HUES64 (cell line): ENCODE data around the gene NPY4R2.
"Not testable (repeated sequence)": the region's sequence is repeated elsewhere in the genome, so short reads cannot be mapped to it uniquely, and the experiment has no call there.

Experiments
- H3K27ac ChIP-seq: 2 replicates; pipeline ENCODE4 v1.7.0; 2013; ENCODE audit warnings: low read depth, low read length, inconsistent platforms
- H3K27me3 ChIP-seq: 2 replicates; pipeline ENCODE4 v1.6.1; 2013; ENCODE audit warnings: mild to moderate bottlenecking, low read length; ENCODE audit not compliant: insufficient read depth
- H3K36me3 ChIP-seq: 2 replicates; pipeline ENCODE4 v1.6.1; 2013; ENCODE audit warnings: mild to moderate bottlenecking, low read length; ENCODE audit not compliant: insufficient read depth
- H3K4me1 ChIP-seq: 2 replicates; pipeline ENCODE4 v1.6.1; 2013; ENCODE audit warnings: mild to moderate bottlenecking, low read length, moderate library complexity; ENCODE audit not compliant: insufficient read depth
- H3K4me3 ChIP-seq: 2 replicates; pipeline ENCODE4 v1.5.1; 2013; ENCODE audit warnings: mild to moderate bottlenecking, low read length, moderate library complexity
- H3K9ac ChIP-seq: 2 replicates; pipeline ENCODE4 v1.6.1; 2013; ENCODE audit warnings: mild to moderate bottlenecking, low read depth, low read length
- H3K9me3 ChIP-seq: 2 replicates; pipeline ENCODE4 v1.6.1; 2013; ENCODE audit warnings: low read depth, low read length; ENCODE audit not compliant: insufficient read depth
- WGBS: fragments of 150-250, 120-280 bp; methylation state at CpG from one replicate; pipeline ENCODE4 v1.1.7; 2013; ENCODE audit warnings: missing lambda C conversion rate; 5-methylcytosine and 5-hydroxymethylcytosine counted together

Gene NPY4R2

DNA sequence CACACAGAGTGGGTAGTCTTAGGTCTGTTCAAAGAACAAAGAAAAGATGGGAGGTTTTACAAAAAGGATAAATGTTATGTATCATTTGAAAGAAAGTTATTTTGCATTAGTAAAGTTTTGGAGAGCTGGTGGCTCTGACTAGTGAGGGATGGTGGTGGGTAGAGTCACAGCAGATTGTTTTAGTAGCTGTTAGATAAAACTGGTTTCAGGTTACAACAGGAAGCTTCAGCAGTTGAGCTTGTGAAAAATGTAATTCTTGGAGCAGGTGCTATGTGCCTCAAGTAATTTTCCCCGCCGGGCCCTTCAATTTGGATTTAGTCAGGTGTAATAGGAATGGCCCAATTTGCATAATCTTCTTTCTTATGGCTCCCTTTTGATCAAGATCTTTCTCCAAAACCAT, 20.6 kb upstream of the NPY4R2 start:
- not testable (repeated sequence) for H3K4me3 ChIP-seq, H3K9ac ChIP-seq
- no CpG with 5 or more reads among the region's 2 CpGs for WGBS

DNA sequence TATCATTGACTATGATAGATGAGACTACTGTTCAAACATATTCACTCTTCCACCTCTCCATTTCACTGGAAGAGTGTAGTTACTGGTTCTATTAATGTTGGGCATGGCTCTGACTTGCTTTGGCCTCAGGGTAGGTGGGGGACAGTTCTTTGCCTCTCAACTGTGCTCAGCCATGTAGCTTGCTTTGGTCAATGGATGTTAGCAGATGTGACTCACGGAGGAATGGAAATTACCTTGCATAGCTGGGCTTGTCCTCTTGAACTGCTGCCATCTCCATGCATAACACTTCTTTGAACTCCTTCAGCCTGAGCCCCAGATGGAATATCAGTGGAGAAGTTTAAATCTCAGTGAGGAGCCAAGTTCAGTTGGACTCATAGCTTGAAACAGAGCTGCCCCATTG, 9.1 kb upstream of the NPY4R2 start:
- H3K4me1 ChIP-seq, H3K36me3 ChIP-seq, H3K9ac ChIP-seq, H3K27me3 ChIP-seq, H3K27ac ChIP-seq, H3K9me3 ChIP-seq, H3K4me3 ChIP-seq: not testable (repeated sequence)
- no CpG with 5 or more reads among the region's 1 CpG for WGBS

More for the DNA sequence above, 20.6 kb upstream of the NPY4R2 start:
- H3K36me3 ChIP-seq, H3K9me3 ChIP-seq, H3K27ac ChIP-seq, H3K4me1 ChIP-seq, H3K27me3 ChIP-seq: not testable (repeated sequence)

DNA sequence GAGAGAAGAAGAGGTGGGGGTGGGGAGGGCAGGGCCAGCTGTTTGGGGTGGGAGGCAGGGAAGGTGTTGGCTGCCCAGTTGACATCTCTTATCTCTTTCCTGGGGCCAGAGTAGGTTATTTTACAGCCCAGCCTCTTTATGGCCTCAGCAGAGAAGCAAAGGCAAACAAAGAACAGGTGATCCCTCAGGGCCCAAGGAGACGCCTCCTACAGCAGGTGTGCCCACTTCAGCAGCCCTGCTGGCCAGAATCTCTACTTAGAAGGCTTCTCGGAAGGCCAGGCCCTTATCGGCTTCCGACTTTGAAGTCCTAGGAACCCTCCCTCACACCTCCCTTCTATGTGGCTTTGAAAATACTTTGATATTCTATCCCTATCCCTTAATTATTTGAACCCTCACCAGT, 8.0 kb upstream of the NPY4R2 start:
- H3K9me3 ChIP-seq, H3K27ac ChIP-seq, H3K9ac ChIP-seq, H3K4me1 ChIP-seq, H3K4me3 ChIP-seq, H3K36me3 ChIP-seq, H3K27me3 ChIP-seq: not testable (repeated sequence)
- 84% methylated on average over 3 of the region's 4 CpGs for WGBS

DNA sequence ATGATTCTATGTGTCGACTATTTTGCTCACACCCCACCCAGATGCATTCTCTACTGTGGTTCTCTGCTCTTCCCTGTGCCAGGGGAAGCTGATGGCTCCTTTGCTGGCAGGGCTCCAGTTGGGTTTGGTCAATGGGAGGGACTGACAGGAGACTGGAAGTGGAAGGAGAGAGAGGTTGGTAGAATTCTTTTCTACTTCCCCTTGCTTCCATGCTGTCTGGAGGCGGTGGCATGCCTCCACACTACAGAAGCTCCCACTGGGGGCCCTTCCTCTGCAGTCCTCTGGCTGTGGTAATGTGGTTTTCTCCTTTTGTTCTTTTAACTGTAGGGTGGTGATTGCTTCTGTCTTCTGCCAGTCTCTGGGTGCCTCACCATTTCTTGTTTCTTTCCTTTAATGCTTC, 4.4 kb upstream of the NPY4R2 start:
- not testable (repeated sequence) for H3K9ac ChIP-seq, H3K27ac ChIP-seq, H3K9me3 ChIP-seq, H3K36me3 ChIP-seq, H3K4me1 ChIP-seq, H3K4me3 ChIP-seq, H3K27me3 ChIP-seq
- no CpG with 5 or more reads among the region's 2 CpGs for WGBS

DNA sequence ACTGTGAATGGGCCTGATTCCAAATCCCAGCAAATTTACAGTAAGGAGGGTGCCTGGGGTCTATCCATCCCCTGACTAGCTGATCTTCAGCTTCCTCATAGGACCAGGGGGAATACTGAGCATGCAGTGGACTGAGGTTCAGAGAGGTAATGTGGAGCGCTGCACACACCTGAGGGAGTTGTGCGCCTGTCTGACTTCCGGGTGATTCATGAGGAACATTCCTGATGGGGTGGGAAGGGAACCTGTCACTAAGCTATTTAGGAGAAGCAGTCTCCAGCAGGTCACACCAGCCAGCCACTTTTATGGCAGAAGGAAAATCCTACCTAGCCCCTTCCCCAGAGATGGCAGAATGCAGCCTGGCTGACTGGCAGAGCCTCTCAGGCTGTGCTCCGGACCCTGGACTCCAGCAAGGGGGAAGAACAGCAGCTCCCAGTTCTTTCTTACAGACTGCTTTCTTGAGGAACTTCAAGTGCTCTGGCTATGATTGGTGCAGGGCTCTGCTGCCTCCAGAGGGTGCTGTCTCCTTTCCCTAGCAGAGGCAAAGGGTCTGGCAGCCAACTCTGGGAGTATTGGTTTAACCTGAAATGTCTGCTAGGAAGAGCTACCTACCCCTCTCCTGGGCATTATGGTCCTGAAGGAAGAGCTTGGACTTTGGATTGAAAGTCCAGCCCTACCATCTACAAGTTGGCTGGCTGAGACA, 2.5 kb upstream of the NPY4R2 start:
- no CpG with 5 or more reads among the region's 4 CpGs for WGBS
- H3K4me3 ChIP-seq, H3K36me3 ChIP-seq, H3K27me3 ChIP-seq, H3K4me1 ChIP-seq, H3K9me3 ChIP-seq, H3K27ac ChIP-seq, H3K9ac ChIP-seq: not testable (repeated sequence)

DNA sequence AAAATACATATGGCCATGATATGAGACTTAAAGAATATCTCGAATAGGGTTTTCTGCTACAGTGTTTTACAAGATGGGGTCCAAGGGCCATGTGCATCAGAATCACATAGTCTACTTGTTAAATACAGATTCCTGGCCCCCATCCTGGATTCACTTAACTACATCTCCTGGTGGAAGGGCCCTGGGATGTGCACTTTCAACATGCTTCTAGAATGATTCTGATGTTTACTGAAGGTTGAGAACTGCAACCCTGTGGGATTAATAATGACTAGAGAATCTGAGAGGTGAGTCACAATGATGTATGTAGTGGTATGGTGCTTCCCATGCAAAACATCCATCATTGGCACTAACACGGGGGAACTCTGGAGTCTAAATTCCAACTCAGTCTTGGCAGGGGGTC, 2.1 kb downstream of the NPY4R2 start:
- not testable (repeated sequence) for H3K4me1 ChIP-seq, H3K36me3 ChIP-seq, H3K9me3 ChIP-seq, H3K27me3 ChIP-seq, H3K27ac ChIP-seq, H3K4me3 ChIP-seq, H3K9ac ChIP-seq
- WGBS: 90% methylated on average over 1 of the region's 2 CpGs

DNA sequence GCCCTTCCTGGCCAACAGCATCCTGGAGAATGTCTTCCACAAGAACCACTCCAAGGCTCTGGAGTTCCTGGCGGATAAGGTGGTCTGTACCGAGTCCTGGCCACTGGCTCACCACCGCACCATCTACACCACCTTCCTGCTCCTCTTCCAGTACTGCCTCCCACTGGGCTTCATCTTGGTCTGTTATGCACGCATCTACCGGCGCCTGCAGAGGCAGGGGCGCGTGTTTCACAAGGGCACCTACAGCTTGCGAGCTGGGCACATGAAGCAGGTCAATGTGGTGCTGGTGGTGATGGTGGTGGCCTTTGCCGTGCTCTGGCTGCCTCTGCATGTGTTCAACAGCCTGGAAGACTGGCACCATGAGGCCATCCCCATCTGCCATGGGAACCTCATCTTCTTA, 4.0 kb downstream of the NPY4R2 start:
- H3K4me1 ChIP-seq: not testable (repeated sequence)
- 100% methylated on average over 3 of the region's 10 CpGs for WGBS

DNA sequence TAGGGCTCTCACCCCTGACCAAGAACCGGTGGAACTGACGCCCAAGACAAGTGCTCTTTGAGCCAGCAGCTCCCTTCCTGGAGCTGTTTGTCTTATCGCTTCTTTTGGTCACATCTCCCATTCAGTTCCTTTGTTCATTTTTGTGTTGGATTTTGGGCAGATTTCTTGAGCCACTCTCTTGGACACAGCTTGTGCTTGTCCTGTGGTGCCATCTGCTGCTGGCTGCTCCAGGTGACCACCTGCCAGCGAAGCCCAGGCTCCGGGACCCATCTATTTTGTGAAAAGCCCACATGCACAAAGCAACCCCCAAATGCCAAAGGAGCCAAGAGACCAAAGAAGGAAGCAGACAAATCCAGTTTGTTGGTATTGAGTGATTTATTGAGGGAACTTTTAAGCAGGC, 6.2 kb downstream of the NPY4R2 start:
- H3K4me3 ChIP-seq, H3K4me1 ChIP-seq, H3K9ac ChIP-seq, H3K9me3 ChIP-seq, H3K27ac ChIP-seq, H3K27me3 ChIP-seq, H3K36me3 ChIP-seq: not testable (repeated sequence)
- WGBS: 100% methylated on average over 3 of the region's 5 CpGs

More for the DNA sequence above, 4.0 kb downstream of the NPY4R2 start:
- H3K9ac ChIP-seq, H3K4me3 ChIP-seq, H3K9me3 ChIP-seq, H3K27me3 ChIP-seq, H3K27ac ChIP-seq, H3K36me3 ChIP-seq: not testable (repeated sequence)

DNA sequence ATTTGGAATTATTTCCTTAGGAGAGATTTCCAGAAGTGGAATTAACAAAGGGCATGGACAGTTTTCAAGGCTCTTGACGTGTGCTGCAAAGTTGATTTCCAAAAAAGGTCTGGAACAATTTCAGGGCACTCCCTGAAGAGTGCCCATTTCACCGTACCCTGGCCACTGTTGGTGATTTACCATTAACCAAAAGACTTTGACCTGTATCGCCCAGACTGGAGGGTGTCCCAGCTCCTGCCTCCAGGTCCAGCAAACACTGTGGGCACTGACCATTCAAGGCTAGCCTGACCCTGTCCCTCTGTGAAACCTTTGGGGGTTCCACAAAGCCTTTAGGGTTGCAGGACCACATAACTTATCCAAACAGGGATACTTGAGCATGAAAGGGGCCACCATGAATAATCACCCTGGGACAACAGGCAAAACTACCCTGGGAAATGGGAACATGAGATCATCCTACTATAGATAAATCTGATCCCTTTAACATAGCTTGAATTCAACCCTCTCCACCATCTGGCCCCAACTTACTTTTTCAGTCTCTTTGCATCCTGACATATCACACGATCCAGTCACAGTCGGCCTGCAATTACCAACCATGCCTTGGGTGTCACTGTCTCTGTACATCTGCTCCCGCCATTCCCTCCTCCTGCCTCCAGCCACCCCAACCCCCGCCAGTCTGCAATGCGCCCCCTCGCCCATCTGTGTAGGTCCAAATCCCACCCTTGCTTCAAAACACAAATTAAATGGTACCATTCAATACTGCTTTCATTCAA, 8.9 kb downstream of the NPY4R2 start:
- not testable (repeated sequence) for H3K9me3 ChIP-seq, H3K36me3 ChIP-seq, H3K27ac ChIP-seq, H3K4me1 ChIP-seq, H3K27me3 ChIP-seq, H3K9ac ChIP-seq, H3K4me3 ChIP-seq
- no CpG with 5 or more reads among the region's 9 CpGs for WGBS

DNA sequence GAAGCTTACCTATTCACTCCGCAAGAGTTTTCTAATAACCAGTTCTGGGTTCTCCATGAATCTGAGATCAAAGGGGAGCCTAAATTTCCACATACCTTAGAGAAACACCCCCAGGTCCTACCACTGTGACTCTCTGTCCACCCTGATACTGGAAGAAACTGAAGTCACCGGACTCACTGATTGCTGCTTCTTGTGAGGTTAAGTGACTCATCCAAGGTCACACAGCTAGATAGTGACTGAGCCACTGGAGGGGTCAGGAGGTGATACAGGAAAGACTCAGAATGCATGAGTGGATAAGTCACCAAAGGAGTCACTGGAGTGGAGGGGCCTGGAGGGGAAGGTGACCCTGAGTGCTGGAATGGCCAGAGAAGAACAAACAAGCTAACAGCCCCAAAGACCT, 9.8 kb downstream of the NPY4R2 start:
- not testable (repeated sequence) for H3K4me1 ChIP-seq, H3K36me3 ChIP-seq, H3K27me3 ChIP-seq, H3K27ac ChIP-seq, H3K9me3 ChIP-seq, H3K9ac ChIP-seq, H3K4me3 ChIP-seq
- WGBS: no CpG with 5 or more reads among the region's 2 CpGs

DNA sequence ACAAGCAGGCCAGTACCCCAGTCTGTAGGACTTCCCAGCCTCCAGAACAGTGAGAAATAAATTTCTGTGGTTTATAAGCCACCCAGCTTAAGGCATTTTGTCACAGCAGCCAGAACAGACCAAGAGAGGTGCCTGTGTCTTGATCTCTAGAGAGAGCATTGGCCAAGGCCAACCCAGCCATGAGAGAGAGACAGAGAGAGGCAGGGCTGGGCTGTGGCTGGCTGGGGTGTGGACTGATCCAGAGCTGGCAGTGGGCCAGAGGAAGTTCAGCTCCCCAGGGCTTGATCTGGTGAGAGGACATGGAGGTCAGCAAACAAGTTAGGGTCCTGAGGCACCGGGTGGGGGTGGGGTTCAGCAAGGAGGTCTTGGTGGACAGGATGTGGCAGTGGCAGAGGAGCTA, 14.4 kb downstream of the NPY4R2 start:
- not testable (repeated sequence) for H3K36me3 ChIP-seq, H3K9ac ChIP-seq, H3K27ac ChIP-seq, H3K4me3 ChIP-seq, H3K4me1 ChIP-seq, H3K27me3 ChIP-seq, H3K9me3 ChIP-seq
- no CpG with 5 or more reads among the region's 1 CpG for WGBS

DNA sequence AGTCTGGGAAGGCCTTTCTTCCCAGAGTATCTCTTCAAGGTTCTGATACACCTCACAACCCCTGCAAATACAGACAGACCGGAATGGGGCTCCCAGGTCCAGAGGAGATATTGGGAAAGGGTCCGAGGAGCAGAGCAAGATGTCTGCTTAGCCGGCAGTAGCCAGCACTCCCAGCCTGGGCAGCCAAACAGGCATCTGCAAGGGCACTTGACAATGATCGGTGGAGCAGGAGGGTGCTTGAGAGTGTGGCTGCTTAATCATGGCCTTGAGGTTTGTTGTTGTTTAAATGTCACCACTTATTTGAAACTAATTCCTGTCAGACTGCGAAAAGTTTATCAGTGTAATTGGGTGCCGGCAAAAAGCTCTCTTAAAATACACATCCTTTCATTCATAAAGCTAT, 15.0 kb downstream of the NPY4R2 start:
- not testable (repeated sequence) for H3K36me3 ChIP-seq, H3K9ac ChIP-seq, H3K27ac ChIP-seq, H3K9me3 ChIP-seq, H3K27me3 ChIP-seq, H3K4me1 ChIP-seq, H3K4me3 ChIP-seq
- no CpG with 5 or more reads among the region's 6 CpGs for WGBS
